HAP-1 (cell line): ENCODE results near the gene C12orf43.
A peak's percentile ranks its signal among the peaks of the same experiment; 100 is the strongest.
"Not testable (repeated sequence)": the region's sequence is repeated elsewhere in the genome, so short reads cannot be mapped to it uniquely, and the experiment has no call there.

Source experiments
- DNase-seq, 2 experiments: peaks; one replicate each; pipeline ENCODE4 v3.0.0-alpha.2; 2016 to 2020; ENCODE audit warnings: low spot score in 2 of 2
- H3K27me3 ChIP-seq: fragments of 250-450 bp; sonication (Bioruptor Pico); 2 replicates; pipeline ENCODE4 v1.5.1; 2020; ENCODE audit warnings: low read depth, mild to moderate bottlenecking, moderate library complexity
- H3K36me3 ChIP-seq: fragments of 250-450 bp; sonication (Bioruptor Pico); replicated peaks from 2 replicates; pipeline ENCODE4 v1.5.1; 2020; ENCODE audit warnings: mild to moderate bottlenecking
- H3K4me1 ChIP-seq: fragments of 250-450 bp; sonication (Bioruptor Pico); 2 replicates; pipeline ENCODE4 v1.5.1; 2020; ENCODE audit warnings: mild to moderate bottlenecking
- H3K4me3 ChIP-seq: fragments of 250-450 bp; sonication (Bioruptor Pico); 2 replicates; pipeline ENCODE4 v1.5.1; 2020; ENCODE audit warnings: mild to moderate bottlenecking, moderate library complexity
- H3K9me3 ChIP-seq: fragments of 250-450 bp; sonication (Bioruptor Pico); 2 replicates; pipeline ENCODE4 v1.5.1; 2020; ENCODE audit warnings: mild to moderate bottlenecking, moderate library complexity
- in situ Hi-C: fragments of 300-500 bp; cut with MboI; formaldehyde crosslinking; loops from 3 replicates; pipeline ENCODE4 v1.14.3; 2020; ENCODE audit warnings: low sequenced_read_pairs, inconsistent platforms, mixed read lengths

C12orf43 gene

GRCh38 chr12:121015825-121016766 is at the start of gene C12orf43:
TSS of gene C12orf43 (minus strand) at chr12:121016487. CDS start at chr12:121016474, 13 bp downstream.
- H3K4me3 ChIP-seq = peak within 1 kb of the TSS; percentile 74
- in situ Hi-C loops = no loop called here
- no peaks in the 10 kb centered on the region for H3K9me3 ChIP-seq
- H3K36me3 ChIP-seq = peaks cover 8% of the 10 kb centered on the region
- no peaks in the 10 kb centered on the region for H3K27me3 ChIP-seq
- DNase-seq = peak; percentile 88 to 94
- H3K4me1 ChIP-seq = peaks cover 6% of the 10 kb centered on the region; the same call in 1 of the 2 replicates

- Histone ChIP-seq H3K4me1 (no peaks in the 10 kb centered on the region), H3K4me3 (no peak overlapping the region), H3K27me3 (peaks cover 6% of the 10 kb centered on the region), H3K36me3 (no peaks in the 10 kb centered on the region), H3K9me3 (no peaks in the 10 kb centered on the region)
- no peak for DNase-seq
- in situ Hi-C loops = no loop called here
Observed at GRCh38 chr12:121065345-121065744, 49.1 kb upstream of the C12orf43 start.

- DNase-seq, in situ Hi-C loops, H3K4me3 ChIP-seq, H3K36me3 ChIP-seq, H3K9me3 ChIP-seq, H3K27me3 ChIP-seq, H3K4me1 ChIP-seq: not testable (repeated sequence)
Observed at GRCh38 chr12:121064586-121064985, 48.3 kb upstream of the C12orf43 start.

GRCh38 chr12:121064116-121064515 is 47.8 kb upstream of the C12orf43 start:
- in situ Hi-C loops = no loop called here
- Histone ChIP-seq H3K4me3 (no peak overlapping the region), H3K36me3 (no peaks in the 10 kb centered on the region), H3K27me3 (peaks cover 5% of the 10 kb centered on the region), H3K9me3 (no peaks in the 10 kb centered on the region), H3K4me1 (no peaks in the 10 kb centered on the region)
- DNase-seq = no peak

GRCh38 chr12:121062391-121063045 is 46.2 kb upstream of the C12orf43 start:
- H3K36me3 ChIP-seq = no peaks in the 10 kb centered on the region
- no peaks in the 10 kb centered on the region for H3K9me3 ChIP-seq
- H3K27me3 ChIP-seq = no peaks in the 10 kb centered on the region
- in situ Hi-C loops = no loop called here
- H3K4me1 ChIP-seq = no peaks in the 10 kb centered on the region
- no peak for DNase-seq
- H3K4me3 ChIP-seq = no peak overlapping the region

GRCh38 chr12:121061831-121062230 is 45.5 kb upstream of the C12orf43 start:
- Histone ChIP-seq H3K4me1 (no peaks in the 10 kb centered on the region), H3K36me3 (no peaks in the 10 kb centered on the region), H3K27me3 (no peaks in the 10 kb centered on the region), H3K4me3 (no peak overlapping the region), H3K9me3 (no peaks in the 10 kb centered on the region)
- in situ Hi-C loops = no loop called here
- no peak for DNase-seq

- Histone ChIP-seq H3K36me3 (no peaks in the 10 kb centered on the region), H3K4me3 (peak overlapping the region; percentile 8; the same call in 1 of the 2 replicates), H3K27me3 (no peaks in the 10 kb centered on the region), H3K4me1 (no peaks in the 10 kb centered on the region), H3K9me3 (no peaks in the 10 kb centered on the region)
- DNase-seq = peak; percentile 26 to 40
- in situ Hi-C loops = no loop called here
Observed at GRCh38 chr12:121060149-121061001, 44.1 kb upstream of the C12orf43 start.

- Histone ChIP-seq H3K36me3 (no peaks in the 10 kb centered on the region), H3K9me3 (no peaks in the 10 kb centered on the region), H3K27me3 (no peaks in the 10 kb centered on the region), H3K4me1 (no peaks in the 10 kb centered on the region), H3K4me3 (no peak overlapping the region)
- in situ Hi-C loops = no loop called here
- no peak for DNase-seq
Observed at GRCh38 chr12:121059031-121059898, 43.0 kb upstream of the C12orf43 start.

- no peak overlapping the region for H3K4me3 ChIP-seq
- H3K27me3 ChIP-seq = no peaks in the 10 kb centered on the region
- no peaks in the 10 kb centered on the region for H3K9me3 ChIP-seq
- H3K36me3 ChIP-seq = no peaks in the 10 kb centered on the region
- in situ Hi-C loops = no loop called here
- no peaks in the 10 kb centered on the region for H3K4me1 ChIP-seq
- DNase-seq = no peak
Observed at GRCh38 chr12:121057794-121058193, 41.5 kb upstream of the C12orf43 start.

GRCh38 chr12:121053706-121054105 is 37.4 kb upstream of the C12orf43 start:
- Histone ChIP-seq H3K4me3 (no peak overlapping the region), H3K36me3 (no peaks in the 10 kb centered on the region), H3K4me1 (no peaks in the 10 kb centered on the region), H3K9me3 (no peaks in the 10 kb centered on the region), H3K27me3 (no peaks in the 10 kb centered on the region)
- no peak for DNase-seq
- in situ Hi-C loops = no loop called here

- H3K4me3 ChIP-seq = no peak overlapping the region
- no peaks in the 10 kb centered on the region for H3K9me3 ChIP-seq
- in situ Hi-C loops = no loop called here
- no peaks in the 10 kb centered on the region for H3K36me3 ChIP-seq
- no peaks in the 10 kb centered on the region for H3K4me1 ChIP-seq
- no peak for DNase-seq
- H3K27me3 ChIP-seq = no peaks in the 10 kb centered on the region
Observed at GRCh38 chr12:121050725-121051124, 34.4 kb upstream of the C12orf43 start.

- H3K36me3 ChIP-seq = no peaks in the 10 kb centered on the region
- in situ Hi-C loops = no loop called here
- peaks cover 5% of the 10 kb centered on the region; the same call in 1 of the 2 replicates for H3K27me3 ChIP-seq
- no peaks in the 10 kb centered on the region for H3K9me3 ChIP-seq
- no peaks in the 10 kb centered on the region for H3K4me1 ChIP-seq
- H3K4me3 ChIP-seq = no peak overlapping the region
- DNase-seq = no peak
Observed at GRCh38 chr12:121048442-121048841, 32.2 kb upstream of the C12orf43 start.

- H3K27me3 ChIP-seq, DNase-seq, in situ Hi-C loops, H3K4me3 ChIP-seq, H3K9me3 ChIP-seq, H3K36me3 ChIP-seq, H3K4me1 ChIP-seq: not testable (repeated sequence)
Observed at GRCh38 chr12:121047400-121047799, 31.1 kb upstream of the C12orf43 start.
